Prostate gland (tissue), 2 donors: ENCODE results near the gene TDRD1.

Experiments used
- CTCF ChIP-seq, 4 experiments: fragments of 200-600 bp in 2 of 4; fragments of 450-650 bp in 2 of 4; sonication (generic) in 2 of 4; IDR thresholded peaks; 1 replicate in 3 of 4; 2 replicates in 1 of 4; pipeline ENCODE4 v1.5.1; 2016 to 2019; ENCODE audit warnings: antibody characterized with exemption in 4 of 4, mild to moderate bottlenecking in 2 of 4, moderate library complexity in 2 of 4
- POLR2A ChIP-seq: fragments of 450-650 bp; IDR thresholded peaks from one replicate; pipeline ENCODE4 v1.6.1; 2016; ENCODE audit warnings: antibody characterized with exemption, mild to moderate bottlenecking

- TF ChIP-seq CTCF (IDR thresholded peaks at IDR 0.05) (no peak), POLR2A (no peak)
Measured at GRCh38 chr10:114281006-114281405, 101.9 kb downstream of the TDRD1 start.
